ENCODE measurements around the gene CRCP.

- no peak for TF ChIP-seq POLR2A (IDR thresholded peaks at IDR 0.05)
- TF ChIP-seq CTCF (IDR thresholded peaks at IDR 0.05): no peak
- TF ChIP-seq EP300 (IDR thresholded peaks at IDR 0.05): no peak
Observed at GRCh38 chr7:66176914-66177313, 62.3 kb downstream of the CRCP start.
